NCI-H69 (cell line): ENCODE measurements around the gene FIG4.
"Not testable (repeated sequence)": the region's sequence is repeated elsewhere in the genome, so short reads cannot be mapped to it uniquely, and the experiment has no call there.

Source experiments
- DNase-seq: peaks from one replicate; lab custom pipeline; 2025; lab: John Stamatoyannopoulos, UW

Gene FIG4

GRCh38 chr6:109853951-109854350, 162.9 kb downstream of the FIG4 start:
- DNase-seq = no peak

GRCh38 chr6:109854541-109855308, 163.6 kb downstream of the FIG4 start:
- DNase-seq = no peak

- DNase-seq = not testable (repeated sequence)
Measured at GRCh38 chr6:109855476-109856040, 164.5 kb downstream of the FIG4 start.

- DNase-seq = no peak
Measured at GRCh38 chr6:109861946-109862345, 170.8 kb downstream of the FIG4 start.

GRCh38 chr6:109864050-109864449, 173.0 kb downstream of the FIG4 start:
- no peak for DNase-seq

GRCh38 chr6:109865968-109866367, 174.9 kb downstream of the FIG4 start:
- peak; percentile 16 for DNase-seq

GRCh38 chr6:109867009-109867969, 176.2 kb downstream of the FIG4 start:
- DNase-seq = peak; percentile 29

GRCh38 chr6:109867970-109868358, 176.9 kb downstream of the FIG4 start:
- DNase-seq = no peak

GRCh38 chr6:109869398-109870088, 178.4 kb downstream of the FIG4 start:
- DNase-seq = not testable (repeated sequence)

GRCh38 chr6:109870089-109870410, 179.0 kb downstream of the FIG4 start:
- DNase-seq = no peak

GRCh38 chr6:109872549-109872948, 181.5 kb downstream of the FIG4 start:
- DNase-seq = no peak

GRCh38 chr6:109872968-109873545, 182.0 kb downstream of the FIG4 start:
- DNase-seq = no peak

GRCh38 chr6:109874086-109874485, 183.0 kb downstream of the FIG4 start:
- no peak for DNase-seq

GRCh38 chr6:109874621-109875020, 183.5 kb downstream of the FIG4 start:
- DNase-seq = no peak
